Raji (cell line): ENCODE results near the gene ZNF385B.

Experiments
- POLR2A ChIP-seq: IDR thresholded peaks from 2 replicates; pipeline ENCODE4 v1.6.1; 2011; ENCODE audit warnings: low read depth, low read length, control low read depth; ENCODE audit not compliant: insufficient read depth

The ZNF385B gene

GRCh38 chr2:179862898-179863458 is 1.6 kb upstream of the ZNF385B start:
- TF ChIP-seq POLR2A, result no peak

DNA sequence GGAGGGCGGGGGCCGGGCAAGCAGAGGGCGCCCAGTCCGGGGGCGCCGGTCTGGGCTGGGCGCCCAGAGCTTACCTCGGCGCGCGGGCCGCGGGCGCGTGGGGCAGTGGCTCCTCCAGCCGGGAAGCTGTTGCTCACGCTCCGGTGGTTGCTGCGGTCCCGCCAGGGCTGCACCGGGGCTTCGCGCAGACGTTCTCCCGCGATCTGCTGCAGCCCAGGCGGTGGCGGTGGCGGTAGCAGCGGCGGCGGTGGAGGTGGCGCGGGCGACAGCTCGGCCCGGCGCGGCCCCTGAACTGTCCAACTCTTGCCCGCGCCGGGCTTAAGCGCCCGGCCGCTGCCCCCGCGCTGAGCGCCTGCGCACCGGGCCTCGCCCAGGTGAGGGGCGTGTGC is 391 bp downstream of the ZNF385B start:
- TF ChIP-seq POLR2A, result no peak

GRCh38 chr2:179860255-179861026 is 971 bp downstream of the ZNF385B start:
- no peak for TF ChIP-seq POLR2A

- no peak for TF ChIP-seq POLR2A
Measured at GRCh38 chr2:179859523-179859922, 1.9 kb downstream of the ZNF385B start.

- TF ChIP-seq POLR2A, result no peak
Measured at GRCh38 chr2:179857236-179857635, 4.2 kb downstream of the ZNF385B start.

DNA sequence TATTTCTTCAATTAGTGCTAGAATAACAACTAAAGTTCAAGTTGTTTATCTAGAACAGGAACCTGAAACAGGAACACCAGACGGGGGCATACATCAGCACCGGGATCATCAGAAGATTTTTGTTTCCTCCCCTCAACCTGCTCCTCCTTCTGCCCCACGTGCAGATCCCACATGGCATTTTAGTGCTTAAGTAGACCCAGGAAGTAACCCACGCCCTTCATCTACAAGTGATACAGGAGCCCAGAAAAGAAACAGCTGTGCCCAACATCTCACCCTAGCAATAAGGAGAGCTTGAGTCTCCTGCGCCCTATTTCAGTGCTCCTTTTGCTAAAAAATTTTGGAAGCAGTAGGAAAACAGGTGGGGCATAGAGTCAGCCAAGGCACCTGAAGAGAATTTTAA is 5.2 kb downstream of the ZNF385B start:
- TF ChIP-seq POLR2A, result no peak

- no peak for TF ChIP-seq POLR2A
Measured at GRCh38 chr2:179855673-179856072, 5.7 kb downstream of the ZNF385B start.

DNA sequence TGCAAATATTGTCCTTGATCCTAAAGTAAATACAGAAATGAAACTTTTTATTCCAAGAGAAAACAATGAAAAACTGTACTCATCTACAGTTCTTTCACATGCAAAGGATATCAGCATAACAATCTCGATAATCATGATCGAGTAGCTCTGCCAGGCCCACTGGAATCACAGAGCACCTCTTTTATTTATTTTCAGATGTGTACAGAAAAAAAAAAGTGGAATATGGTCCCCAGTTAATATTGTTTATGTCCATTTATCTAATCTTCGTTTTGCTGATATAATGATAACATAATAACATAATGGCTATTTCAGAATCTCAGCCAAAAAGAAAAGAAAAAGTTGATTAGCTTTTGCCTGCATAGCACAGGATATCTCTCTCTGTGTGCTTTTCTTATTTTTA is 6.5 kb downstream of the ZNF385B start:
- TF ChIP-seq POLR2A, result no peak

DNA sequence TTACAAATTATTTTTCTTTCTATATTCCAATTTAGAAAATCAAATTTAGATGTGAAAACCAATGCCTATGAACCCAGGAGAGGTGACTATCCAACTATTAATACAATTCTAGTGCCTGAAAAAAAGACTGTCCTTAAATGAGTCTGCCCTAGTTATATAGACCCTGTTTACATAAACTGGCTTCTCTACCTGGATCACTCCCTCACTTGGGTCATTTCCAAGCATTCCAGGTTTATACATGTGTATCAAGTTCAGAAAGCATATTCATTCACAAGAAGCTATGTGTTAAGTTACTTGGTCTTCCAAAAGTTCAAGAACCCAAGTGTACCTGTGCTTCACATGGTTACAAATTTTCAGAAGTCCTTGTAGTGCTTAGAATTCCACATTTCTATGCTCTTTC is 8.3 kb downstream of the ZNF385B start:
- no peak for TF ChIP-seq POLR2A

DNA sequence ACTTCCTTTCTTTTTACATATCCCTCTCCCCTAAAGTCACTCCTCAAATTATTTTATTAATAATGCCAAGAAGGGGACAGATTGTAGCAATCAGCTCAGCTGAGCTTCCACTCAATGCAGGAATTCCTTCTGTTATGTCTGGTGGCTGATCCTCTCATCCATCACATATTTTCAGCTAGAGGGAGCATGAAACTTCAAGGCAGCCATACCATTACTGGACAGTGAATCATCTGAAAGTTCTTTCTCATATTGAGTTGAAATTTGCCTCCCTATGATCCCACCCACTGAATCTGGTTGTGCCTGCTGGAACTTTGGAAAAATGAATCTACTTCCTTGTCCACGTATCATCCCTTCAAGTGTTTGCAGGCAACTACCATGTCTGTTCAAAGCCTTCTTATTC is 11.2 kb downstream of the ZNF385B start:
- TF ChIP-seq POLR2A, result no peak

GRCh38 chr2:179849719-179850118 is 11.7 kb downstream of the ZNF385B start:
- TF ChIP-seq POLR2A, result no peak

GRCh38 chr2:179843541-179843940 is 17.9 kb downstream of the ZNF385B start:
- no peak for TF ChIP-seq POLR2A

DNA sequence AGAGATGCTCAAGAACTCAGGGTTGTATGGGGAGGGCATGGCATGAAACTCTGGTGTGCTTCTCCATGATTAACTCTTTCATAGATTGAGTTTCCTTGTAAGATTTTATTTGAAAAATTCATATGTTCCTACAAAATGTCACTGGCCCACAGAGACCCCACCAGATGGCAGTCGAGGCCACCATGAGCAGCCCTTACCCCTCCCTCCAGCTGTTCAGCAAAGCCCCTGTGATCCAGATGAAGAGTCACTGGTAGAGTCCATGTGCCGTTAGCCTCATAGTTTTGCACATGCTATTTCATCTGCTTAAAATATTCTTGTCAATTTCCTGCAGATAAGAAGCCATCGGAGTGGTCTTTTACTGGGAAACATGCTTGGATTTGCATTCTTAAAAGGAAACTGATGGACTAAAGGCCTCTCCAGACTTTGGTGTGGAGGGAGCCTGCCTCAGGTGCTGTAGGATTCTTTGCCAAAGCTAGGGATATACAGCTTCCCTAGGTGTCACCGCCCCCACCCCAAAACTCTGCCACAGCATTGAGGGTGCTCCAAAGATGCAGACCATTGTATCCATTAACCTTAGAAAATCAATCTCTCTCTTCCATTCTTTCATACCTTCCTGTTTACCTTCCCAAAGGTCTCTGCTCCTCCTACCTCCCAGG is 18.8 kb downstream of the ZNF385B start:
- no peak for TF ChIP-seq POLR2A

GRCh38 chr2:179840840-179841239 is 20.6 kb downstream of the ZNF385B start:
- no peak for TF ChIP-seq POLR2A

GRCh38 chr2:179837408-179837807 is 24.0 kb downstream of the ZNF385B start:
- TF ChIP-seq POLR2A, result no peak
